Nephron (organoid): Measurements from ENCODE around the gene LGALS4.

Source experiments
- H3K27ac Mint-ChIP-seq, 3 experiments: 2 replicates each; pipeline ENCODE4 v1.8.0; 2020; ENCODE audit warnings: mixed read lengths in 3 of 3, mild to moderate bottlenecking in 2 of 3, moderate library complexity in 1 of 3
- H3K27me3 Mint-ChIP-seq: 2 replicates; pipeline ENCODE4 v1.8.0; 2021; ENCODE audit warnings: low read depth, mild to moderate bottlenecking, moderate library complexity, mixed read lengths
- H3K36me3 Mint-ChIP-seq: 2 replicates; pipeline ENCODE4 v1.8.0; 2020; ENCODE audit warnings: low read depth, mixed read lengths
- H3K4me1 Mint-ChIP-seq: 2 replicates; pipeline ENCODE4 v1.8.0; 2020; ENCODE audit warnings: mixed read lengths
- H3K4me3 Mint-ChIP-seq, 3 experiments: 2 replicates each; pipeline ENCODE4 v1.8.0; 2020; ENCODE audit warnings: mild to moderate bottlenecking in 3 of 3, mixed read lengths in 3 of 3, moderate library complexity in 2 of 3
- H3K9me3 Mint-ChIP-seq: 2 replicates; pipeline ENCODE4 v1.8.0; 2020; ENCODE audit warnings: mixed read lengths
- CTCF ChIP-seq, 3 experiments: fragments of 200-600 bp; sonication (generic); IDR thresholded peaks; one replicate each; pipeline ENCODE4 v1.5.0; 2021; ENCODE audit warnings: antibody characterized with exemption in 3 of 3; ENCODE audit not compliant: unreplicated experiment in 3 of 3

Gene LGALS4

GRCh38 chr19:38852231-38853044 is 39.7 kb upstream of the LGALS4 start:
- Mint-ChIP-seq H3K4me1 (peaks cover 27% of the 10 kb centered on the region), H3K27me3 (peaks cover 11% of the 10 kb centered on the region), H3K27ac (peak overlapping the region; percentile 90 to 99 (median 96)), H3K9me3 (peaks cover 3% of the 10 kb centered on the region), H3K4me3 (peak overlapping the region; percentile 92 to 96 (median 93)), H3K36me3 (peaks cover 16% of the 10 kb centered on the region)
- TF ChIP-seq CTCF (IDR thresholded peaks at IDR 0.05; ENCODE audit: unreplicated experiment in 3 of 3) = no peak

- Mint-ChIP-seq H3K4me3 (peak overlapping the region; percentile 90 to 99 (median 92)), H3K36me3 (peaks cover 23% of the 10 kb centered on the region), H3K27me3 (peaks cover 9% of the 10 kb centered on the region), H3K4me1 (peaks cover 31% of the 10 kb centered on the region), H3K9me3 (peaks cover 2% of the 10 kb centered on the region), H3K27ac (peak overlapping the region; percentile 90 to 99 (median 97))
- no peak for TF ChIP-seq CTCF (IDR thresholded peaks at IDR 0.05; ENCODE audit: unreplicated experiment in 3 of 3)
Measured at GRCh38 chr19:38851622-38852230, 39.0 kb upstream of the LGALS4 start.

- peak overlapping the region; percentile 90 to 99 (median 97) for H3K27ac Mint-ChIP-seq
- peaks cover 34% of the 10 kb centered on the region for H3K4me1 Mint-ChIP-seq
- no peaks in the 10 kb centered on the region for H3K9me3 Mint-ChIP-seq
- no peak for TF ChIP-seq CTCF (IDR thresholded peaks at IDR 0.05; ENCODE audit: unreplicated experiment in 3 of 3)
- peaks cover 26% of the 10 kb centered on the region for H3K36me3 Mint-ChIP-seq
- H3K4me3 Mint-ChIP-seq = peak overlapping the region; percentile 90 to 99 (median 91)
- peaks cover 9% of the 10 kb centered on the region for H3K27me3 Mint-ChIP-seq
Measured at GRCh38 chr19:38850976-38851621, 38.4 kb upstream of the LGALS4 start.

- Mint-ChIP-seq H3K36me3 (peaks cover 32% of the 10 kb centered on the region), H3K27me3 (peaks cover 9% of the 10 kb centered on the region)
Measured at GRCh38 chr19:38850436-38850975, 37.8 kb upstream of the LGALS4 start.

More at GRCh38 chr19:38850436-38850975, 37.8 kb upstream of the LGALS4 start:
- Mint-ChIP-seq H3K9me3 (no peaks in the 10 kb centered on the region), H3K27ac (peak overlapping the region; percentile 90 to 99 (median 97)), H3K4me3 (peak overlapping the region; percentile 90 to 99 (median 91)), H3K4me1 (peaks cover 40% of the 10 kb centered on the region)
- no peak for TF ChIP-seq CTCF (IDR thresholded peaks at IDR 0.05; ENCODE audit: unreplicated experiment in 3 of 3)
